Measurements from ENCODE around the gene RIPOR2.
A peak's percentile ranks its signal among the peaks of the same experiment; 100 is the strongest.

The RIPOR2 gene

GRCh38 chr6:24821860-24822444, 113.8 kb downstream of the RIPOR2 start:
- no peak for DNase-seq

DNA sequence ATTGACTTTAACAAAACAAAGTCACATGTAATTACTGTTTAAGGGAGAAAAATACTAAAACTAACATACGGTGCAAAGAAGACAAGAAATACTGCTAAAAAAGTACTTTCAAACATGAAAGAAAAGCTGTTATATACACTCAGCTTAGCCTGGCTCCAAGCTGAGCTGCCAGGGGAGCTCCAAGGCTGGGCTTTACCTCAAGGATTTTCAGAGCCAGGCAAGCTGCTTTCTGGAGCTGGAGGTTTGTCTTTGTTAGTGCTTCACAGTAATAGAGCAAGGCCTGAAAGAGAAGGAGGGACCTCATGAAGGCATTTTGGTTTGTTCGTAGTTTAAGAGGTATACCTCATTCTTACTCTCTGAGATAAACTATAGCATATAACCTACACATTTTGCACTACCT, 117.4 kb downstream of the RIPOR2 start:
- no peak for DNase-seq

- DNase-seq: no peak
These were observed 126.0 kb downstream of the RIPOR2 start for GRCh38 chr6:24809728-24810127.

DNA sequence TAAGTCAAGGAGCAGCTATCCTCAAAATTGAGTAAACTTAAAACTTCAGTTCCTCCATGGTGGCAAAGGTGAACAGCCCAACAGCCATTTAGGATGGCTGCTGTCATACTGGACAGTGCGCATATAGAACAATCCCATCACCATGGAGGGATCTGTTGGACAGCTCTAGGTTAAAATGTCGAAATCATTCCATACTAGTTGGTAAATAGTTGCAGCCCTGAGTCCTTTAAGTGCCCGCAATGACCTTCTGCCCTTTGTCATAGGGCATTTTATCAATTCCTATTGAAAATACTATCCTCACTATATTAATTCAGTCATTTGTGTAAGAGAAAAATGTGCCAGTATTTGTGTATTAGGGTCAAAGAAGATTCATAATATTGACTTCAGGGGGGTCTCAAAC, 128.2 kb downstream of the RIPOR2 start:
- DNase-seq: no peak

DNA sequence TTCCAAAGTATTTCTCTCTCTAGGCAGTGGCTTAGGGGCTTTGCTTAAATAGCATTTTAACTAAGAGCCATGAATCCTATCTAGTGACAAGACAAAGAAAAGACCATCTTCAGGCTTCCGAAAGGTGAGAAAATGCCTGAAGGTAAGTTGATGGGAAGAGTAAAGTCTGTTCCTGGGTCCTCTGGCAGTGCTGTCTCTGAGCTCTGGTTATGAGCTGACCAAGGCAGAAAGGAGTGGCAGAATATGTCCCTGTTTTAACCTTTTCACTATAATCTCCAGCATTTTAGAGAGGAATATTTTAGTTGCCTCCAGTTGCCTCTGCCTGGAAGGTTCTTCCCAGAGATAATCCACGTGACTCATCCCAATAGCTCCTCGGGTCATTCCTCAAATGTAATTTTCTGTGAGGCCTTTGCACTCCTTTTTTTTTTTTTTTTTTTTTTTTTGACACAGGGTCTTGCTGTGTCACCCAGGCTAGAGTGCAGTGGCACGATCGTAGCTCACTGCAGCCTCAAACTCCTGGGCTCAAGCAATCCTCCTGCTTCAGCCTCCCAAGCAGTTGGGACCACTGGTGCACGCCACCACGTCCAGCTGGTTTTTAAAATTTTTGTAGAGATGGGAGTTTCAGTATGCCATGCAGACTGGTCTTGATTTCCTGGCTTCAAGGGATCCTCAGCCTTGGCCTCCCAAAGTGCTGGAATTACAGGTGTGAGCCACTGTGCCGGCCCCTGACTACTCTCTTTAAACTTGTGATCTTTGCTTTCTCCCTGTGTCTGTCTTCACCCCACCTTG, 133.3 kb downstream of the RIPOR2 start:
- no peak for DNase-seq

GRCh38 chr6:24799541-24799915, 136.2 kb downstream of the RIPOR2 start:
- DNase-seq: no peak

DNA sequence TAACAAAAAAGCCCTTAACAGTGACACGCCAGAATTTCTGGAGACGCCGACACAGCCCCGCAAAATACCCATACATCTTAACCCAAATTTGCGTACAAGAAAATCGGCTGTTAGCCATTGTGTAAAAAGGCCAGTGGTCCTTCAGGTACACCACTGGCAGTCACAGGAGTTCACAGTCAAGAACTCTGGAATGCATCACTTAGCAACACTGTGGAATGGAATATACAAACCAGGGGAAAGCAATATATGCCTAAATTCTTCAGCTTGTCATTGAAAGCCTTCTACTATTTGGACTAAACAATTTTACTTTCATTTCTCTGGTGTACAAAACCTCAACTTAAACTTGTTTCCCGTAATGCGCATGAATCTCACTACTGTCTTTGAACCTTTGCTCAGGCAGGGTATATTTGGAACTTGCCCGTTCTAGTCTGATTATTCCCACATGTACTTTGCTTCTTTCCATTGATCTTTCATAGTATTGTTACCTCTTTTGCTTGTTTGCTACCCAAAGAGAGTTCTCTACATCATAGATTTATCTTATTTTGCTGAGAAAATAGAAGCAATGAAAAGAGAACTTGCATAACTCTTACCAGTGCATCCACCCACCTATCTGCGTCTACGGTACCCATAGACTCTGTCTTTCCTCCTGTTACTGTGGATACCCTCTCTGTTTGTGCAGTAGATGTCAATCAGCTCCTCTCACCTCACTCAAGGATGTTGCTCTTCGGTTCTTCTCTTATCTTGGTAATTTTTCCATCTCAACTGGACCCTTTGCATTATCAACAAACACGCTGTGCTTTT, 136.8 kb downstream of the RIPOR2 start, which contains the start of gene ARMH2:
Gene ARMH2, minus strand, starts transcription at position 178 of the 801 bp plus-strand sequence. Its CDS starts 60 bp downstream, at position 118.
- peak in 1 of 51 donors; percentile 8 for DNase-seq

- no peak for DNase-seq
These were observed 138.1 kb downstream of the RIPOR2 start for GRCh38 chr6:24797596-24798216.

- DNase-seq: no peak
These were observed 139.0 kb downstream of the RIPOR2 start for GRCh38 chr6:24796616-24797290.

GRCh38 chr6:24795106-24795505, 140.7 kb downstream of the RIPOR2 start:
- DNase-seq: no peak

DNA sequence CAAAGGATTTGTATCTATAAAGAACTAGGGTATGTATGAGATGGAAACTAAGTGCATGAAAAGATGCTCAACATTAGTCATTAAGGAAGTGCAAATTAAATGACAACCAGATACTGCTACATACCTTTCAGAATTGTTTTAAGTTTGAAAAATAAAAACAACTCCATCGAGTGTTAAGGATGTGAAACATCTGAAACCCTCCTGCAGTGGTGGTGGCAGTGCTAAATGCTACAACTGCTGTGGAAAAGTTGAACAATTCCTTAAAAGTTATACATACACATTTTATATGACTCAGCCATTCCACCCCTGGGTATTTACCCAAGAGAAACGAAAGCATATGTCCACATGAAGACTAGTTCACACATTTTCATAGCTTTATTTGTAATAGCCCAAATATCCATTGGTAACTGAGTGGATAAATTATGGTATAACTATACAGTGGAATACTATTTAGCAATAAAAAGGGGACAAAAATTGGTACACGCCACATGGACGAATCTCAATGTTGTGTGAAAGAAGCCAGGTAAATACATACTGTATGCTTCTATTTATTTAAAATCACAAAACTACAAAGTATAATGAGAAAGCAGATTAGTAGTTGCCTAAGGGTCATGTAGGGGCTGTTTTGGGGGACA, 147.6 kb downstream of the RIPOR2 start:
- no peak for DNase-seq

GRCh38 chr6:24780206-24780605, 155.6 kb downstream of the RIPOR2 start:
- no peak for DNase-seq

DNA sequence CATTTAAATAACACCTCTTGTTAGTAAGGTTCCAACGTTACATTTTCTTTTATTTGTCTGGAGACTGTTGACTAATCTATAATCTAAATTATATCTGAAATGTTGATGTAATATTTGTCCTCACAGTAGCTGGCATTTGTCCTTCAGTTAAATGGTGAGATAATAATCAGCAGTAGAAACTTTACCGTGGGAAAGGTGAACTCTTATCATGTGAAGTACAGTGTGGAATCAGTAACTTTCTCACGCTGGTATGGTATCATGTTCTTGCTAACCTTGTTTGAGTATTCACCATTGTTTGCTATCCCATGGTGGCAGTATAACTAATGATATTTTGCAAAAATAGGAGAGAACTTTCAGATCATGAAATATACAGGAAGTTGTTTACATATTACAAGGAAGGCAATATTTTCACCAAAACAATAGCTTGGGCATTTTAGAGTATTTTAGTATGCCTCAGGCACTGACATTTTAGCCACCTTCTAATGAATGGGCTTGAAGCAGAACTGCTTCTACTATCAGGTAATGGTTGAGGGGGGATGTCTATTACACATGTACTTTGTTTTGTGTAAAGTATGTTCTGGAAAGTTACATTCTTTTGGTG, 156.2 kb downstream of the RIPOR2 start:
- no peak for DNase-seq

DNA sequence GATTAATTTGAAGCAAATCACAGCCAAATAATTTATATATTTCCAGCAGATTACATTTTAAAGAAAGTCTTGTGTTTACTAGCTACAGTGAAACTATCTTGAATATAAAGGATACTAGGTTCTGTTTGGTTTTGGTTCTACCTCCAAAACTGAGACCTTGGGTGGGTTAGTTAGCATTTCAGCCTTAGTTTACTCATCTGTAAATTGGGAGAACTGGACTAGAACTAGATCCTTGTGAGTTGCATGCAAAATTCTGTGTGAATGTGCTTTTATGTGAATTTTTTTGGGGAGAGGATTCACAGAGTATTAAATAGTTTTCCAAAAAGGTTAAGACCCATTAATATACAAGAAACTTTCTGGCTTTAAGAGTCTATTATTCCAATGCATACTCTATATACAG, 156.9 kb downstream of the RIPOR2 start:
- no peak for DNase-seq

GRCh38 chr6:24778121-24778520, 157.6 kb downstream of the RIPOR2 start:
- no peak for DNase-seq

DNA sequence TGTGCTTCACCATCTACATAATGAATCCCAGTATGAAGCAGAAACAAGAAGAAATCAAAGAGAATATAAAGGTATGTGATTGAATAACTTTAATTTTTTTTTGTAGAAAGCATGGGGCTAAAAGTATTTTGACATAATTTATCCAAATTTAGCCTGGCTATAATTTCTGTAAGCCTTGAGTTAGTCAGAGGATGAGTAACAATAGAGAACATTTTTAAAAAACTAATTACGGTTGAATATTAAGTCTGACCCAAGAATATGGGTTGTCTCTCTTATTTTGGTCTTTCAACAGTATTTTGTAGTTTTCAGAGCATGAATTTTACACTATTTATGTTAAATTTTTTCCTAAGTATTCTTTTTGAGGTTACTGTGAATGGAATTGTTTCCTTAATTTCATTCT, 158.5 kb downstream of the RIPOR2 start:
- no peak for DNase-seq

- DNase-seq: peak in 1 of 51 donors; percentile 64
These were observed 160.2 kb downstream of the RIPOR2 start for GRCh38 chr6:24775520-24776058.

DNA sequence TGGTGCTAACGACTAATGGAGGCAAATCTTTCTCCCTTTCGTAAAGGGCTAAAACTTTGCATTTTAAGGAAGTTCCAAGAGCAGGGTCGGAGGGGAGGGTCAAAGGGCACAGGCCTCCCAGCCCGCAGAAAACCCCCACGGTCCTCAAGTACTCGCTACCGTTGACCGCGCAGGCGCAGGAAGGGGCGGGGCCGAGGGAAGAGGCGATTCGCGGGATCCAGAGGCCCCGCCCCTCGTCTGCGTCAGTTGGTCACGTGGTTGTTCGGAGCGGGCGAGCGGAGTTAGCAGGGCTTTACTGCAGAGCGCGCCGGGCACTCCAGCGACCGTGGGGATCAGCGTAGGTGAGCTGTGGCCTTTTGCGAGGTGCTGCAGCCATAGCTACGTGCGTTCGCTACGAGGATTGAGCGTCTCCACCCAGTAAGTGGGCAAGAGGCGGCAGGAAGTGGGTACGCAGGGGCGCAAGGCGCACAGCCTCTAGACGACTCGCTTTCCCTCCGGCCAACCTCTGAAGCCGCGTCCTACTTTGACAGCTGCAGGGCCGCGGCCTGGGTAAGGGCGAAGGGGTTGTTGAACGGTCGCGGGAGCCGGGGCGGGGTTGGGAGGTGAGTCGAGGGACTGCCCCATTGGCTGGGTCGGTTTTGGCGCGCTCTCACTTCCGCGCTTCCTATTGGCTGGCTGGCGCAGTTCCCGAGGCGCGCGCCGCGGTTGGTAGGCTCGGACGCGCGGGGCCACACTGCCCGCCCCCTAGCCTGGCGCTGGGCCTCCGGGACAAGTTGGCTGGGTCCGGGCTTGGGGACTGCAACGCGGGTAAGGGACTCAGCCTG, 160.9 kb downstream of the RIPOR2 start, which contains the start of gene GMNN:
Gene GMNN, plus strand, starts transcription at position 242 of the 824 bp plus-strand sequence. CDS start 2,310 bp downstream, outside the sequence.
- peak; percentile 49 to 98 (median 94) for DNase-seq

DNA sequence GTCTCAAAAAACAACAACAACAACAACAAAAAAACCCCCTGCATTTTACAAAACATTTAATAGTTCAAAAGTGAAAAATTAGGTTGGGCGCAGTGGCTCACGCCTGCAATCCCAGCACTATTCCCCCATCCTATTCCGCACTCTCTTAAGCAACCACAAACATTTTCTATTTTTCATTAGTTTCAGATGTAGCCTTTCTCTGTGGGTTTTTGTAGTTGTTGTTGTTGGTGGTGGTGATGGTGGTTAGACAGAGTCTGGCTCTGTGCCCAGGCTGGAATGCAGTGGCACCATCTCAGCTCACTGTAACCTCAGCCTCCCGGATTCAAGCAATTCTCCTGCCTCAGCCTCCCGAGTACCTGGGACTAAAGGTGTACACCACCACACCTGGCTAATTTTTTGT, 167.4 kb downstream of the RIPOR2 start:
- DNase-seq: no peak

Data from hypothalamus (tissue), 51 donors.